Inferior parietal cortex (tissue), 1 donor: ENCODE measurements around the gene HSBP1L1.
"Not testable (repeated sequence)": the region's sequence is repeated elsewhere in the genome, so short reads cannot be mapped to it uniquely, and the experiment has no call there.

Source experiments
- DNase-seq: peaks from one replicate; pipeline ENCODE4 v3.0.0-alpha.2; 2016; ENCODE audit errors: extremely low spot score

Gene HSBP1L1

DNA sequence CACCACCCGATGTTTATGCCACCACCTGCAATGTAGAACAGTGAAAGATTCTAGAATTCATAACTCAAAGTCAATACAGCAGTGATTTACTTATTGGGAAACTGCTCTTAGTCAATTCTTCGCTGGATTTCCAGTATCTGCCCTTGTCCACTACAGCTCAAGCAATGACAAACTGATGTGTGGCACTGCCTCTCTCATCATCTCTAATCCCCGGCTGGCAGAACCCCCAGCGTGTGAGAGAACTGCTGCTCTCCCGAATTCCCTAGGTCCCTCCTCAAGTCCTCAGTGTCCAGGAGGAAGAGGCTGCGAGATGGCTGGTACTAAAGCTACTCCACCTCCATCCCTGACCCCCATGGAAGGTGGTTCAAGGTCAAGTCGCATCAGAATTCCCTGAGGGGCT, 22.3 kb downstream of the HSBP1L1 start:
- no peak for DNase-seq

GRCh38 chr18:79987566-79987965, 23.1 kb downstream of the HSBP1L1 start:
- no peak for DNase-seq

- peak; percentile 40 for DNase-seq
These were observed 23.6 kb downstream of the HSBP1L1 start for GRCh38 chr18:79988071-79988450.

DNA sequence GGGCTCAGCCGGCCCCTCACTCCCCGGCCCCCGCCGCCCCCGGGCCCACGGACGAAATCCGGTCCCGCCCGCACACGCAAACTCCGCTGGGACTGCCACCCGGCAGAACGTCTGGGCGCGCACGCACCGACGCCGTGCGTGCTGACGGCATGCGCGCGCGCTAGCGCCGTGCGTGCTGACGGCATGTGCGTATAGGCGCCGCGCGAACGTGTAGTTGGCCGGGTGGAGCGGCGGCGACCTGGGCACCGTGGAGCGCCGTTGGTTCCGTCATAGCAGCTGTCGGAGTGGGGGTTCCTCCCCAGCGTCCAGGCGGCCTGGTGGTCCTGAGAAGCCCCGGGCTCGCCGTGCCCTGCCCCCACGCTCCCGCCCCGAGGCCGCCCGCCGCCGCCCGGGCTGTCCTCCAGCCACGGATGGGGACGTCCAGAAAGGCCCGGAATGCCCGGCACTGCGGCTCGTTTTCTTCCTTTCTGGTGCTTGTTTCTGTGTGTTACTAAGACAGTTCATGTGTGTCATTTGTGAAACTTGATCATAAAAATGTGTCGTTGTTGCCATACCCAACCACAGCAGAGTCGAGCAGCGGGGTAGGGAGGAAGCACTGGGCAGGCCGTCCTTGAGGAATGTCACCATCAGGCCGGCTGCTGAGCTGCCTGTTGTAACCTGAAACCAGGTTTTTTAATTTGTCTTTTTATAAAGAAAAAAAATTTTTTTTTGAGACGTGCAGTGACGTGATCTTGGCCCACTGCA, 24.2 kb downstream of the HSBP1L1 start, which contains the start of gene TXNL4A:
Gene TXNL4A (minus strand): TSS at position 113 of the 744 bp plus-strand sequence. CDS start 171 bp downstream, outside the sequence.
- peak; percentile 88 for DNase-seq

DNA sequence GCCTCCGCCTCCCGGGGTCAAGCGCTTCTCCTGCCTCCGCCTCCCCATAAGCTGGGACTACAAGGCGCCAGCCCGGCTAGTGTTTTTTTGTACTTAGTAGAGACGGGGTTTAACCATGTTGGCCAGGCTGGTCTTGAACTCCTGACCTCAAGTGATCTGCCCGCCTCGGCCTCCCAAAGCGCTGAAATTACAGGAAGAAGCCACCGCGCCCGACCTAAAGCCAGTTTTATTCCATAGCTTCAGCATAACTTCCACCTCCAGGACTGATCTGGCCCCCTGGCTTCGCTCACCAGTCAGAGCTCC, 24.7 kb downstream of the HSBP1L1 start:
- DNase-seq, result no peak

- DNase-seq, result no peak
These were observed 27.1 kb downstream of the HSBP1L1 start for GRCh38 chr18:79991494-79991893.

GRCh38 chr18:79999701-80000100, 35.3 kb downstream of the HSBP1L1 start:
- not testable (repeated sequence) for DNase-seq

DNA sequence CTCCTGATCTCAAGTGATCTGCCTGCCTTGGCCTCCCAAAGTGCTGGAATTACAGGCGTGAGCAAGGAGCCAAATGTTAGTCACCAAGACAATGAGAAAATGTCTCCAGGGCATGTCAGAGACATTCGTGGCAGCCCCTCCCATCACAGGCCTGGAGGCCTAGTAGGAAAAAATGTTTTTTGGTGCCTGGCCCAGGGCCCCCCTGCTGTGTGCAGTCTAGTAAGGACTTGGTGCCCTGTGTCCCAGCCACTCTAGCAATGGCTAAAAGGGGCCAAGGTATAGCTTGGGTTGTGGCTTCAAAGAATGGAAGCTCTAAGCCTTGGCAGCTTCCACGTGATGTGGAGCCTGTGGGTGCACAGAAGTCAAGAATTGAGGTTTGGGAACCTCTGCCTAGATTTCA, 36.4 kb downstream of the HSBP1L1 start:
- DNase-seq, result no peak

DNA sequence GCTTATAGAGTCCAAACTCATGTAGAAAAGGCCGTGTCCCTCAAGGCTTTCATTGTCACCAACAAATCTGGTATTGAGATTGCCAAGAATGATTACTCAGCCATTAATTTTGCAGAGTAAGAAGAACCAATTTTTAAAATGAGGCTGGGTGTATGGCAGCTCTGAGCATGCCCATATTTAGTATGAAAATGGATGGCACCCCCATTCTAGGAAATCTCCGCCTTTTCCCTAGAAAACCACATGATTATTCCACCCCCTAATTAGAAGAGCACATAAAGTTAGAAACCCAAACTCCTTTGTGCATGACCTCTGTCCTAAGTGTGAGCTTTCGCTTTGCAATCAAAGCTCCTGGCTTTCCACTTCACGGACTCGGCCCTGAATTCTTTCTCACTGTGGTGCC, 38.0 kb downstream of the HSBP1L1 start:
- no peak for DNase-seq

DNA sequence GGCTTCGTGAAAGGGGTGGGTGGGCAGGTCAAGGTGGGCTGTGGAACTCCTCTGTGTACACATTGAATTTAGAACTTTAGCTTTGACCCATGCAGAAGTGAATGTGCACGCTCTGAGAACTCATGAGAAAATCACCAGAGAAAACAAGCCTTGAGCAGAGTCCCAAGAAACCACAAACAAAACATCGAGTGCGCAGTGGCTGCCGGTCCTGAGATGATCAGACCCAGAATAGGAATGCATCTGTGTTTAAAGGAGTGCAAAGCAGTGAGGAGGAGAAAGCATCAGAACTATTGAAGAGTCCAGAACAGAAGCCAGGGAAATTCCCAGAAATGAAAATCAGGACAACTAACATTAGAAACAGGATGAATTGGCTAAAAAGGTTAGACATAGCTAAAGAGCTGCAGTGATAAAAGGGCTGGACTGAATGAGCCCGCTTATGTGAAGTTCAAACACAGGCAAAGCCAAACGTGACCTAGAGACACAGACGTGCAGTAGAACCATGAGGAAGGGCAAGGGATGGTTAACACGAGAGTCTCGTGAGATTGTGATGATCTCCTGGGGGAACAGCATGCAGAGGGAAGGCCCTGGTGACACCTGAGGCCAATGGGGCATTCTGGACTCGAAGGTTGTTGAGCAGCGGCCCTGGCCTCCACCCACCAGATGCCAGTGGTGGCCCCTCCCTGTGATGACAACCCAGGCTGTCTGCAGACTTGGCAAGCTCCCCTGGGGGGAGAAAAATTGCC, 40.3 kb downstream of the HSBP1L1 start:
- DNase-seq, result no peak

DNA sequence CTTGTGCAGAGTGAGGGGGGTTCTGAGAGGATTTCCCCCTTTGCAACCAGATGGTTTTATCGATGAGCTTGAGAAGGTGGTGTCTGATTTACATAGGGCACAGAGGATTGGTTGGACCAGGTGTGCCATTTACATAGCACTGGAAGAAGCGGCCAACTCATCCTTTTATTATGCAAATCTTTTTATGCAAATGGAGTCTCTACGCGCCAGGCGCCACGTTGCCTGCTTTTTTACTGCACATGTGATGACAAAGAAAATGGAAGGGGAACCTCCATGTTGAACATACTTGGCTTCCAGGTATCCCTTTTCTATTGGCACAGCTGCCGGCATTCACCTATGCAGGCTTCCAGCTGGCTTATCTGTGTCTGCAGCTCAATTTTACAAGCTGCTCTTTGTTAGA, 42.3 kb downstream of the HSBP1L1 start:
- DNase-seq, result no peak

DNA sequence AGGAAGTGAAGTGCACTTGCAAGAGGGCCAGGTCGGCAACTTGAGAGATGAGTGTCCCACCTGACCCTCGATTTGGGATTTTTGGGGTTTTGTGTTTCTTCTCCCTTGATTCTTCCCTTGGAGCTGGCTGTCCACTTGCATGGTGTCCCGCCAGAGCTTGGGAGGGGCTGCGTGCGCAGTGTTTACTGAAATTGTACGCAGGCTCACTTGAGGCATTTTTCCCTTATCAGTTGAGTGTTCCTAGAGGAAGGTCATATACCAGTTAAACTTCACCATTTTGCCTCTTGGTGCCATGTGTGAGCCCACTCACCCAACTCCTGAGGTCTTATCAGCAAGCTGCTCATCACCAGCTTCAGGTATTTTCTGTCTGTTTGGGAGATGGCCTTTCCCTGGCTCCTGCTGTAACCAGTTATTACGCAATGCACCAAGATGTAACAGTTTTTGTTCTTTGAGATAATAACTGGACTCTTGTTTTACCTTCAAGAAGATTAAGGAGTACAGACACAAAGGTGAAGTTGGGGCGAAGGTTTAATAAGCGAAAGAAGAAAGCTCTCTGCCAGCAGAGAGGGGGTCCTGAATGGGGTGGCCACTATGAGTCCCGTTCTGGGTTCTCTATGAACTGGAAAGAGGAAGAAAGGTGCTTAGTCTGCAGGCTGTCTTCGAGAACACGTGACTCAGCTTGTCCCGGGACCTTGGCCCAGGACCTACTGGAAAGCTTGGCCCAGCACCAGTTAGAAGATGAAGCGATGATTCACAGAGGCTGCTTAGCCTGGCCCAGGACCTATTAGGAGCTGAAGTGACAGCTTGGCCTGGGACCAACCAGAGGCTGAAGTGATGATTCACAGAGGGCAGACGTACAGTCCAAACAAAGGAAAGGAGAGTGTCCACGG, 45.5 kb downstream of the HSBP1L1 start:
- no peak for DNase-seq

DNA sequence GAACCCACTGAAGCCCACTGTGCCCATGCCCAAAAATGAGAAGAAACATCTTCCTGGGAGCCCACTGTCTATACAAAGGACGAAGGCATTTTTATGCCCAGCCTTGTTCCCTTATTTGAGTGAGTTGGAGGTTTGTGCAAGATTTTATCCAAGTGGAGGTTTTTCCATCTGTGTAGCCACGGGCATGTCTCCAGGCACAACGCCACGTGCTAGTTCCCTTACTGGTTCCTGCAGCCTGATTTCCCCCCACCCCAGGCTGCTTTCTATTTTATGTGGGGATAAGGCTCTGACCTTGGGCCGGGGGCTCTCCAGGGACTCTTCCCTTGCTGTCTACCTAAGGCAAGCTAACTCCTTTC, 46.1 kb downstream of the HSBP1L1 start:
- no peak for DNase-seq

DNA sequence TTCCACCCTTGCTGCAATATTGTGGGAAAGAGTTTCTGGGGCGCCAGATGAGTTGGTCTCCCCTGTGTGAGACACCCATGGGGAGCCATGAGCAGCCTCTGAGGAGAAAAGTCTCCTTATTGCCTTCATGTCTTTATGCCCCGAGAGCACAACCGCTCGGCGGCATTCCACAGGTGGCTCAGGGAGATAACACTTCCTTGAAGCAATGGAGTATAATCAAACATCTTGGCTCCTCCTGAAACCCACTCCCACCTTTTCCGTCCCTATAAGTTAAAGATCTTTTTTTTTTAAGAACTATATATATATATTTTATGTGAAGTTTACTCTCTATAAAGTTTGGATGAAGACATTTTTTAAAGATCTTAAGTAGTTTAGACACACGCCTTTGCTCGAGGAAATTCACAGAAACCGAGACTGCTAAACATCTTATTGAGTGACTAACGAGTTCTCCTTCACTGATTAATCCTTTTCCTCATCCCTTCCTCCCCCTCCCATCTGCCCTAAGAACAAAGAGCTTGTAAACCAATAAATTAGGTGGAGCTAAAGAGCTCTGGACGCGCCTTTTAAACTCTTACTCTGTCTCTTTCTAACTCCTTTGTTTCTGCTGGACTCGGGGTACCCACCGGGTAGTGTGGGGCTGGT, 47.2 kb downstream of the HSBP1L1 start:
- DNase-seq, result not testable (repeated sequence)

- DNase-seq, result no peak
These were observed 48.3 kb downstream of the HSBP1L1 start for GRCh38 chr18:80012714-80013113.
